Daoy (cell line): ENCODE results near the gene AARS2. TPM values are rescaled to one million over a fixed set of nuclear protein-coding genes. Genes with fewer than 3 reads are reported as not detected.

Experiments
- DNase-seq: peaks from one replicate; pipeline ENCODE4 v3.0.0-alpha.2; 2015; ENCODE audit warnings: low read depth
- total RNA-seq: library from RNA; depleted of rRNA; stranded (reverse); fragments of >200 nt; shearing (Covaris generic); gene quantifications from 2 replicates; pipeline ENCODE4 v1.2.3, GENCODE V29; 2014

The AARS2 gene
- total RNA-seq, 1 experiment from 2014 or later: 38.2 TPM

- no peak for DNase-seq
Observed at GRCh38 chr6:44275749-44276648, 37.1 kb downstream of the AARS2 start.

- DNase-seq: no peak
Observed at GRCh38 chr6:44275271-44275748, 37.8 kb downstream of the AARS2 start.

GRCh38 chr6:44273617-44274016 is 39.5 kb downstream of the AARS2 start:
- DNase-seq: no peak

GRCh38 chr6:44272999-44273566 is 40.1 kb downstream of the AARS2 start:
- no peak for DNase-seq

GRCh38 chr6:44272529-44272928 is 40.6 kb downstream of the AARS2 start:
- no peak for DNase-seq

- DNase-seq: no peak
Observed at GRCh38 chr6:44271914-44272313, 41.2 kb downstream of the AARS2 start.

- DNase-seq: no peak
Observed at GRCh38 chr6:44271406-44271723, 41.8 kb downstream of the AARS2 start.

GRCh38 chr6:44270526-44271405 is 42.4 kb downstream of the AARS2 start:
- no peak for DNase-seq

- DNase-seq: no peak
Observed at GRCh38 chr6:44269921-44270525, 43.1 kb downstream of the AARS2 start, which contains the start of gene TMEM151B. TMEM151B (plus strand) TSS chr6:44270450; CDS start chr6:44270743, 293 bp downstream.

- no peak for DNase-seq
Observed at GRCh38 chr6:44269178-44269920, 43.8 kb downstream of the AARS2 start.

- DNase-seq: peak; percentile 71
Observed at GRCh38 chr6:44268095-44268628, 45.0 kb downstream of the AARS2 start.

- no peak for DNase-seq
Observed at GRCh38 chr6:44267252-44267651, 45.9 kb downstream of the AARS2 start.

- DNase-seq: no peak
Observed at GRCh38 chr6:44266347-44266746, 46.8 kb downstream of the AARS2 start.

GRCh38 chr6:44265722-44266233 is 47.4 kb downstream of the AARS2 start:
- no peak for DNase-seq

GRCh38 chr6:44265007-44265721 is 48.0 kb downstream of the AARS2 start, which contains the start of gene NFKBIE:
NFKBIE (minus strand) TSS chr6:44265551; CDS start chr6:44265346, 205 bp downstream.
- DNase-seq: peak; percentile 97

- DNase-seq: peak; percentile 40
Observed at GRCh38 chr6:44264154-44265006, 48.8 kb downstream of the AARS2 start.

GRCh38 chr6:44263354-44264100 is 49.6 kb downstream of the AARS2 start:
- peak; percentile 84 for DNase-seq
